Thyroid gland (tissue), 4 donors: ENCODE results near the gene GUCY1A1.

Source experiments
- CTCF ChIP-seq, 6 experiments: fragments of 200-600 bp in 3 of 6; fragments of 450-650 bp in 3 of 6; sonication (generic) in 3 of 6; IDR thresholded peaks; one replicate each; pipeline ENCODE4 v1.5.1; 2016 to 2019; ENCODE audit warnings: antibody characterized with exemption in 6 of 6, mild to moderate bottlenecking in 2 of 6, inconsistent platforms in 1 of 6, moderate library complexity in 1 of 6
- POLR2A ChIP-seq, 2 donors: fragments of 450-650 bp; IDR thresholded peaks; one replicate each; pipeline ENCODE4 v1.6.1; 2017; ENCODE audit warnings: antibody characterized with exemption in 2 of 2, mild to moderate bottlenecking in 2 of 2, moderate library complexity in 1 of 2

- TF ChIP-seq CTCF (IDR thresholded peaks at IDR 0.05) (no peak), POLR2A (IDR thresholded peaks at IDR 0.05) (no peak)
These were observed 34.3 kb upstream of the GUCY1A1 start for GRCh38 chr4:155632310-155632840.
